Measurements from ENCODE around the gene PEPD.

PEPD gene

DNA sequence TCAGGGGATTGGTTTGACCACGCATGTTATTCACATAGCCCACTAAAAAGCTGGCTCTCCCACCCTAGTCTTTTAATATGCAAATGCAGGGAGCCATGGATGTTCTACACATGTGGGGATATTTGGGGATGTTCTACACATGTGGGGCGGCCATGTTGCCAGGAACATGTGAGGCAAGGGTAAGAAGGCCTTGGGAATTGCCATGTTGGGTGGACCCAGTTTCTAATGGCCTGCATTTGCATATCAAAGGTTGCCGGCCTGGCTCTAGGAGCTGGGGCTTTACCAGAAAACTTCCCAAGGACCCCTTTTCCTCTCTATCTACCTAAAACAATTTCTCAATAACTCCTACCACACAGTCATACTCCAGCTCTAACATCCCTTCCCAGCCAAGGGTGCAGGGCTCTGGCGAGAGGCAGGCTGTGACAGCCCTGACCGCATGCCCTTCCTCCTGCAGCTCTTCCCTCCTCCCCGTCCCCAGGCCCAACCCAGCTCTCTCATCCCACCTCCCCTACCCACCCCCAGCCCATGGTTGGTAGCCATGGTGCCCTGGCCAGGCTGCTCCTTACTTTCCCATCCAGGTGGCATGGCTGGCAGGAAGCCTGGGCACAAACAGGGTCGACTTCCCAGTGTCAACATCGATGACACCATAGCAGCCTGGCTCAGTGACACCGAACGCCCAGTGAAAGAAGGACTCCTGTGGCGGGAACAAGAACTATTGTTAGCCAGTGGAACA lies 11.0 kb downstream of the PEPD start:
- DNase-seq, result peak; percentile 68

DNA sequence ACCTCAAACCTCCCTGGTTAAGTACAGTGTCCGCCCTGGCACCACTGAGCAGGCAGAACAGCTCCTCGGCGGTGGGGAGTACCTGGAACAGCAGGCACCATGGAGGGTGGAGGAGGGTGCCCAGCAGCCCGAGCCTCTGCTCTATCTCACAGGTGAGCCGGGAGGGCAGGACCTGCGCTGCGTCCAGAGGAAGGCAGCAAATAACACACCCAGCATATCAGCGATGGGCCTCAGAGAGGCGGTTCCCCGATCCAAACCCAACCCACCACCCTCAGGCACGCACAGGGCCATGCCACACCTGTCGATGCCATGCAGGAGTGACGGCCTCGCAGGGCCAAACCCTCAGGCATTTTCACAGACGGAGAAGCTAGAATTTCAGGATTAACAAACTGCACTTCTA lies 11.8 kb downstream of the PEPD start:
- DNase-seq, result no peak

DNA sequence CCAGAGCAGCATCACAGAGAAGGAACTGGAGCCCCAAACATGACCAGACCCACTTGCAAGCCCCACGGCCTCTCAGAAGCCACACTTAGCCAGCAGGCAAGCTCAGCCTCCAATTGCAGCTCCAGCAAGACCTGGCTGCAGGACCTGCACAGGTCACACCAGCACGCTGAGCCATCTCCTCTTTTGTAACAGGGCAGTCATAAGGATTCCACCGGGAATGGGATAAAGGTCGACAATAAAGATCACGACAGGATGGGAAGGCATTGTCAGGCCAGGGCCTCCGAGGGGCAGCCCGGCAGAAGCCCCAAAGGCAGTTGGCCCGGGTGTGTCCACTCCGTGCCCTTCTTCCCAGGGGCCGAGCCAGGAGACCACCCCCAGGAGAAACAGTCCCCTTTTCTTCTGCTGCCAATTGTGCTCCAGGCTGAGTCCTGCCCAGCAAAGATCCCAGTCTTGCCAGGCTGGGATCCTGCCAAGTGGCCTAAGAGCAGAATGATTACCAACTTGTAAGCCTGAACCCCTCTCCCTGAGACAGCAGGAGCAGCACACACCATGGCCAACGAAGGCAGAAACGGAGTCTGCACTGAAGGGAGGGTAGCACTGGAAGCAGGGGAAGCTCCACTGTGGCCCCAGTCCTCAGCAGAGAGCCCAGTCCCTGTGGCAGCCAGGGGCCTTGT lies 12.5 kb downstream of the PEPD start:
- no peak for DNase-seq

DNA sequence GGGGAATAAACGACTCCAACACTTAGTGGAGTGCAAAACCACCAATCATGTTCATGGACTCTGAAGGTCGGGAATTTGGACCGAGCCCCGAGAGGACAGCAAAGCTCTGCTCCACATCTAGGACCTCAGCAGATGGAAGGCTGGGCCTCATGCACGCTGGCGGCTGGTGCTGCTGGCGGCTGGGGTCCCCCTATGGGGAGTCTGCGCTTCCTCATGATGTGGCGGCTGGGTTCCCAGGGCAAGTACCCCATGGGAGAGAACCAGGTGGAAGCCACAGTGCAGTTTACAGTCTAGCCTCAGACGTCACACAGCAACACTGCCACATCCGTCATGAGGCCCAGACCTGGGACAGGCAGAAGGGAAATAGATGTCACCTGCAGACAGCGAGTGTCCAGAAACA lies 13.2 kb downstream of the PEPD start:
- DNase-seq, result no peak

DNA sequence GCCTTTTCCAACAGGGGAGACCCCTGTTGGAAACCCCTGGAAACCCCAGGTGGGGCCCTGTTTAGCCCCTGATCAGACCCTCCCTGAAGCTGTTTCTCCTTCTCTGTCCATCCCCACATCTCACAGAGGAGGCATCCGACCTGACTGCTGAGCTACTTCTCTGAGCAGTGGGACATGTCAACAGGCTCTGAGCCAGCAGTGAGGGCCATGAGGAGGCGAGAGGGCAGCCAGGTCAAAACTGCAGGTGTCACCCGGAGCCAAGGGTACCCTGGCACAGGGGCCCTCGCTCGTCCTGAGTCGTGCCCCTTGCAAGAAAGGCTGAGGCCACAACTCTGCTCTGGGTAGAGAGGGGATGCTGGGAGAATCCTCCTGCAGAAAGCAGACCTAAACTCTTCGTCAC lies 13.6 kb downstream of the PEPD start:
- no peak for DNase-seq

DNA sequence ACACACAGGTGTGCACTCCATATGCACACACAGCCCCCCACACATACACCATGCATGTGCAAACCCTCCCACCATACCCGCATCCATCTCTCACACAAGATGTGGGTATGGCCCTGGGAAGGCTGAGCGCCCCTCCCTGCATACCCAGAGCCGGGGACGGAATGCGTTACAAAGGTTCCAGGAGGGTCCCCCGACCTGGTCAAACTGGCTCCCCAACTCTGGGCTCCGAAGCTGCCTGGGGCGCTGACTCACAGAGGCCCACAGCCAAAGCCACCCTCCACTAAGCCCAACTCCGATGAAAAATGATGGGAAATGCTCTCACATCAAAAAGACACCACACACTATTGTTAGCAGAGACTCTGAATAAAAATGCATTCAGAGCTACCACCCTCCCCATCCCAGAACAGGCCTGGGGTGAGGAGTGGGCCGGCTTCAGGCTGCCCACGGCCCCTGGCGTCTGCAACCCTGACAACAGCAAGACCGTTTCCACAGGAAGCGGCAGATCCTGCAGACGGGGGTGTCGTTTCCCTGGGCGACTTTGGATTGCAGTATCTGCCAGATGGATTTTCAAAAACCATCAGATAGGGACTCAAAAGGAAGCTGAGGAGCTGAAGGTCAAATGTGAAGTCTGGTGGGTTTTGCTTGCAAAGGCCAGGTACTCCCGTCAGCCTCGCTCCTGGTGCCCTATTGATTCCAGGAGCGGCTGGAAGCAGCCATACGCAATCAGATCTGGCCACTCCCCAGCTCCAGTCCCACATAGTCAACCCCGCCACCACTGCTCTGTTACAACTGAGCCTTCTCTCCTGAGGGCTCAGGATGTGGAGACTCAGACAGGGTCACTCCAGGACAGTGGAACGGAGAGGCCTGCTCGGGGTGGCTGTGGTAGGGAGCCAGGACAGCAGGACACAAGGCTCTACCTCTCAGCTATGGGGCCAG lies 14.3 kb downstream of the PEPD start:
- DNase-seq, result no peak

DNA sequence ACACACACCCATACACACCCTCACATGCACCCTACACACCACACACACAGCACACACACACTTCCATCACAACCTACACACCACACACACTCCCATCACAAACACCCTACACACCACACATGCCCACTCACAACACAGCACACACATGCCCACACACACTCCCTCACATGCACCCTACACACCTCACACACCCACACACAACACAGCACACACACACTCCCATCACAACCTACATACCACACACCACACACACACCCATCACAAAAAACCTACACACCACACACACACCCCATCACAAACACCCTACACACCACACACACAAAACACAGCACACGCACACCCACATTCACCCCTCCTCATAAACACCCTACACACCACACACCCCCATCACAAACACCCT lies 15.1 kb downstream of the PEPD start:
- DNase-seq, result no peak

DNA sequence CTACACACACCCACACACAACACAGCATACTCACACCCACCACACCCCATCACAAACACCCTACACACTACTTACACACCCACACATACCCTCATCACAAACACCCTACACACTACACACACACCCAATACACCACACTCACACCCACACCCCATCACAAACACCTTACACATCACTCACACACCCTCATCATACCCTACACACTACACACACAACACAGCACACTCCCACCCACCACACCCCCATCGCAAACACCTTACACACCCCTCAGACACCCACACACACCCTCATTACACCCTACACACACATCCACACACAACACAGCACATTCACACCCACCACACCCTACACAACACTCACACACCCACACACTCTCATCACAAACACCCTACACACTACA lies 15.8 kb downstream of the PEPD start:
- no peak for DNase-seq

DNA sequence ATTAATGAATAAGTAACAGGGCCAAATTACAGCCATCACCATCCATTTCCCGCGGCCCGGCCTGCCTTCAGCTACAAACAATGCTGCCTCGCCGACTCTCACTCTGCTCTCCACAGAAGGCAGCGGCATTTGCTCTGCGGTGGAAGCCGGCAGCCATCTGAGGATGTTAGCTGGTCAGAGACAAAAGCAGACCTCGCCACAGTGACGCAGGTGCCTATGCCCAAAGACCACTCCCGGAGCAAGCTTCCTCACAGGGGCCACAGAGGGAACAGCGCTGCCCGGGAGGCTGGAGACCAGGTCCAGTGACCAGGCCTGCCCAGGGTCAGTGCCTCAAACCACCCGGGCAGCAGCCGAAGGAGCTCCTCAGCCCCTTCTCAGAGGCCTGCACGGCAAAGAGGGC lies 16.4 kb downstream of the PEPD start:
- peak; percentile 42 for DNase-seq

DNA sequence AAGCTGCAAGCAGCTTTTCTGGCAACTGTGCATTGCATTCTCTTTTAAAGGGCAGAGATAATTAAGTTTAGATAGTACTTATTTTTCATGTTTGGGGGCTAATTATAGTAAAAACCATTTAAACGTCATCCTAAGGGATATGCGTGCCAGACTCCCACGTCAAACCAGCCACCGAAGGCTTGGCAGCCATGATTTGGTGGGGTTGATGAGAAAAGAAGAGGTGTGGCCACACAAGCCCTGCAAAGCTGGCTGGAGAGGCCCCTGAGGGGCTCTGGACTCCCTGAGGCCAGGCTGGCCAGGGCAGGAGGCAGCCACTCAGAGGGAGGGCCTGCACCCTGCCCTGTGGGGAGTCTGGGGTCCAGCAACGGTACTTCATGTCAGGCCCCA lies 17.5 kb downstream of the PEPD start:
- no peak for DNase-seq

DNA sequence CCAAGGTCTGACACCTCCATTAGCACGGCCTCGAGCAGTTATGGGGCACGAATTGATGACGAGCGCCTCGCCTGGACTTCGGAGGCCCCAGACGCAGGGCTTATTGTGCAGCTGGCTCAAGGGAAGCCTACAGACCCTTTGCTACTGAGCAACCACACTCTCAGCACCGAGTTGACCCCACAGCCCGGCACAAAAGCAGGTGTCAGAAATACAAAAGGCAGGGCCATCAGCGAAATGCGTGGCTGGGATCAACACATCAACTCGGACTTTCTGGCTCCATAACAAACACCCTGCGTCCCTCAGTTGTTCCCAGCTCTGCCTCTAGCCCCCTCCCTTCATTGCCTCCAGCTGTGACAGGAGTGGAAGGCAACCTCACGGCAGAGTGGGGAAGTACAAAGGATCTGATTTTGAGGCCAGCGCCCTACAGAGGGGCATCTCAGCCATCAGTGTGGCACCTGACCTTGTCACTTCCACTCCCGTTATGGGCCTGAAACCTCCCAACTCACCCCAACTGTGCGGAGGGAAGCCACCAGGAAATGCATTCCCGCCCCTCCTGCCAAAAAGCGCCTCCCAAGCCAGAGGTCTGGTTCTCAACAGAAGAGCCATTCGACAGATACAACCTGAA lies 18.0 kb downstream of the PEPD start:
- DNase-seq, result peak; percentile 44

DNA sequence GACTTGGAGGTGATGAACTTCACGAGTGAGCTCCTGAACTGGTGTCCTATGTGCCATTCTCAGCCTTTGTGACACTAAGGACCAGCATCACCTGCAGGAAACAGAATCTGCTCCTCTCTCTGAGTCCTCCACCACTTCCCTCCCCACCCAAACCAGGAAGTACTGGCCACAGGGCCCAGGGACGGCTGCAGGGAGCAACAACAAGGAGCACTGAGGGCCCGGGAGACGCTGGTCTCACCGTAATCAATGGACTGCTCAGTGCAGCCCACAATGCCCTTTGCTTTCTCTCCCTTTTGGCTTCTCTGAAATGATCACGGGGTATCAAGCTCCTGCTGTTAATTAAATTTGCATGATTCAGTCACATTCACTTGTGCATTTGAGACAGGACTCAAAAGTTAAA lies 18.6 kb downstream of the PEPD start:
- DNase-seq, result peak; percentile 40

DNA sequence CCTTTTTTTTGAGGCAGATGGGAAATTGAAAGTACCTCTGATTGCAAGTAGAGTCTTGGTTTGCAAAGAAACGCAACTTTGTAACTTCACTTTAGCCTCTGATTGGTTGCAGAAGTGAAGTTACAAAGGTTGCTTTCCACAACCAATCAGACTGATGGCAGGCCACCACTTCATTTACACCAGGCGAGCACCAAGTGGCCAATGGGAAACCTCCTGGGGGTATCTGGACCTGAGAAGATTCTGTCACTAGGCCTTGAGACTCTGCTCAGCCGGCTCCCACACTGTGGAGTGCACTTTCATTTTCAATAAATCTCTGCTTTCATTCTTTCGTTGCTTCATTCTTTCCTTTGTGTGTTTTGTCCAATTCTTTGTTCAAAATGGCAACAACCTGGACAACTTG lies 19.1 kb downstream of the PEPD start:
- DNase-seq, result no peak

DNA sequence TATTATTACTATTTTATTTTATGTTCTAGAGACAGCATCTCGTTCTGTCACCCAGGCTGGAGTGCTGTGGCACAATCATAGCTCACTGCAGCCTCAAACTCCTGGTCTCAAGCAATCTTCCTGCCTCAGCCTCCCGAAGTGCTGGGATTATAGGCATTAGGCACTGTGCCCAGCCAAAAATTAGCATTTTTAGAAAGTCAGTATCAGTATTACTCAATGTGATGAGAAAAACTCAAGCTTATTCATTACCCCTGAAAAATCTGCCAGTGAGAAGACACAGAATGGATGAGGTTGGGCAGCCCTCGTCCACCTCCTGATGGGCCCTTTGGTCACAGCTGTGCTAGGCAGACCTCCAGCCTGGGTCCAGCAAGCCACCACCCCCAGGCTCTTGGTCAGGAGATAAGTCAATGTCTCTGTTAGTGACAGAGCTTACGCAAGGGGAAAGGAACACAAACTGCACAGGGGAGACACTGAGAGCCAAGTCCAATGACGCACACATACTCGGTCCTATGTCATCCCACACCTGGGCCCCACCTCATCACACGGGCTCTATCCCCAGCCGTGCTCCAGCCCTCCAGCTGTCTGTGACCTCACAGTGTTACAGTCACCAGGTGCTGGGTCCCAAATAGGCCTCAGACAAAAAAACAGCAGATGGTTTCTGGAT lies 19.8 kb downstream of the PEPD start:
- DNase-seq, result peak; percentile 98

DNA sequence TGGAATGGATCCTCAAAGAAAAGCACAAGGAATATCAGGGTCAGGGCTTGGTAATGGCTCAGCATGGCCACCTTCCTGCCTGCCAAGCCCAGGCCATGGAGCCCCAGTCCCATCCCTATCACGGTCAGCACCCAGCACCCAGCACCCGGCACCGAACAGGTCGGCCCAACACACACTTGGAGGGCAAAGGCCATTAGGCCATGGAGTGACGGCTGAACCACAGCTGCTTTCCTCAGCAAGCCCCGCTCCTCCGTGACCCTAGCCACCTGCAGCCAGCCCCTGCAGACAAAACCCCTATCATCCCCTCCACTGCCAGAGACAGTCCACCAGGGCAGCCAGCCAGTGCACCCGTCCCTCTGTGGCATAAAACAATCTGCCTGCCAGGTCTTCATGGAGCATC lies 20.6 kb downstream of the PEPD start:
- no peak for DNase-seq

DNA sequence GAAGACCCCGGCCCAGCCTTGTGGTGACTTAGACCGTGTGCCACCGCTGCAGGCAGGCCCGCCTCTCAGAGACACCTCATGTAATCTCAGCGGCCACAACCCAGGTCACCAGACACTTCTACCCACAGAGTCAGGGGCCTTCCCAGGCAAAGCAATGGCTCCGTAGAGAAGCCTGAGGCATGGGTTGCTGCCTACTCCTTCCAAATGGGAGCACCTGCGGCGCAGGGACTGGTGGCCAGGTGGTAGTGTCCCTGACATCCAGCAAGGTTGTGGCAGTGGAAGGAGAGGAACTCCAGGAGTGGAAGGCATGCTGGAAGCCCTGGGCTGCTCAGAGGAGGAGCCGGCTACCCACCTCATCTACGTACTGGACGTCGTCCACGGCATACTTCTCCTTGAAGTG lies 21.0 kb downstream of the PEPD start:
- no peak for DNase-seq

DNA sequence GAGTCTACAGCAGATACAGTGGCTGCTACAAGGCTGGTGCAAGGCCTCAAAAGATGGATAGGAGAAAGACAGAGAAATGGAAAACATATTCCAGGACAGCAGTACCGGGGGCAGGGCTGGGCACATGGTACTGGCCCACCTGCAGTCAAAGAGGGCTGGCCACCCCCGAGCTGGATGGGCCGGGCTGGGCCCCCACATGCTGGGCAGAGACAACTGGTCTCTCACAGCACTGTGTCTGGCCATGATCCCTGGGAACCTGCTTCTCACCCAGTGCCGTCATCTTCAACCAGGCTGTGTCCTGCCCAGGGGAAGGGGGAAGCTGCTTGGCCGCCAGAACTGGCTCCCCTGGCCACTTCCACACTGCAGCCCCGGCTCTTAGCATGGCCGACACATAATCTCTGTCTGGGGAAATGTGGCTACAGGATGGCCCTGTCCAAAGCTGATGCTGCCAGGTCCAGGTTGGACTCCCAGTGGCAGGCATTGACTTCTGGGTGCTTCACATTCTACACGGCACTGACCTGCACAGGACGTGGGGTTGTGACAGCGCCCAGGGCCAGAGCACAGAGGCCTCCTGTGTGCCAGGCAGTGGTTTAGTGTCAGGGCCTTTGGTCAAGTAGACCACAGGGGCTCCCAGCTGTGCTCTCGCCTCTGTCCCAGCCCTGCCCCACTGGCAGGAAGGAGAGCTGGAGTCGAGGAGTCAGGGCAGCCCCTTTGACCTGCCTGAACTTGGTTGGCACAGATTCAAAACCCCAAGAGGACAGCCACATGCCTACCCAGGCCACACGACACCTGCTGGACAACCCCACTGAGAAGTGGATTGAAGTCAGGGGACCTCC lies 21.7 kb downstream of the PEPD start:
- DNase-seq, result no peak

DNA sequence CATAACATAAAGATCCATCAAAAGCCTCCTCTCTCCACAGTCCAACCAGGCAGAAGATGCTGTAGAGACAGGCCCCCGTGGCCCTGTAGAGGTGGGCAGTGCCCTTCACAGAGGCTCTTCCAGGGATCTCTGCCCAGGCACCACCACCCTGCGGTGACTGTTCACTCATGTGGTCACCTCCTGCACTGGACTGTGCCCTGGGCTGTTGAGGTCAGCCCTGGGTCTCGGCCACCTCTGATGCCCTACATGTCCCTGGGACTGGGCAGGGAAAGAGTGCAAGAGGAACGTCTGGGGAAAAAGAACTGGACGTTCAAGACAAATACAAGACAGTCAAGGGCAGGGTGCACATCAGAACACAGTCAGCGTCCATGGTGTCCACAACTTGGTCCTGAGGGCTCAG lies 22.3 kb downstream of the PEPD start:
- no peak for DNase-seq

DNA sequence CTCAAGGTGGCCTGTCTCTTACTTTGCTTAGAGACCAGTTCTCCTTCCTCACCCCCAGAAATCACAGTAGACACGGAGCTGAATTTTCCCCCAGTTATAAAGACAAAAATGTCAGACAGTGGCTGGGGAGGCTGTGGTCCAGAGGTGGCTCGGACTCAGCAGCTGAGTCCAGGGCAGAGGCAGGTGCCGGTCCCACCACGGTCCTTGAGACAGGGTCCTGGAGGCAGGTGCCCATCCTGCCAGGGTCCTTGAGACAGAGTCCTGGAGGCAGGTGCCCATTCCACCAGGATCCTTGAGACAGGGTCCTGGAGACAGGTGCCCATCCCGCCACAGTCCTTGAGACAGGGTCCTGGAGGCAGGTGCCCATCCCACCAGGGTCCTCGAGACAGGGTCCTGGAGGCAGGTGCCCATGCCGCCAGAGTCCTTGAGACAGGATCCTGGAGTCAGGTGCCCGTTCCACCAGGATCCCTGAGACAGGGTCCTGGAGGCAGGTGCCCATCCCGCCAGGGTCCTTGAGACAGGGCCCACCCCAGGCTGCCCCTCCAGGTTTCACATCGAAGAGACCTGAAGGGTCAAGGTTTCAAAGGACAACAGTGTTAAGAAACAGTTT lies 23.1 kb downstream of the PEPD start:
- DNase-seq, result no peak

DNA sequence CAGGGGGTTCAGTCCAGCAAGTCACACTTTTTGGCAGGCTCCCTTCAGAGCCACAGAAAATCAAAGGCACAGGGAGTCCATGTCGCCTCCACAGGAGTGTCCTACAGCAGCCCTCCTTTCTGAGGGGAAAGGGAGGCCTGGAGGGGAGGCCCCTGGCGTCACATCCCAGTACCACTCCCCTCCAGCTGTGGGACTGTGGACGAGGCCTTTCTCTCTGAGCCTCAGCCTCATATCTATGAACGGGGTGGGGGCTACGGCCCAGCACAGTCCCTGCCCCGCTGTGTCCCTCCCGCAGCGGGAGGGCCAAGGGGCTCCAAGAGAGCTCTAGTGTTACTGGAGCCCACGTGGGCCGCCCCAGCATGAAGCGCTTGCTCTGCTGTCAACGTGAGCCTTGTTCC lies 23.8 kb downstream of the PEPD start:
- DNase-seq, result no peak

DNA sequence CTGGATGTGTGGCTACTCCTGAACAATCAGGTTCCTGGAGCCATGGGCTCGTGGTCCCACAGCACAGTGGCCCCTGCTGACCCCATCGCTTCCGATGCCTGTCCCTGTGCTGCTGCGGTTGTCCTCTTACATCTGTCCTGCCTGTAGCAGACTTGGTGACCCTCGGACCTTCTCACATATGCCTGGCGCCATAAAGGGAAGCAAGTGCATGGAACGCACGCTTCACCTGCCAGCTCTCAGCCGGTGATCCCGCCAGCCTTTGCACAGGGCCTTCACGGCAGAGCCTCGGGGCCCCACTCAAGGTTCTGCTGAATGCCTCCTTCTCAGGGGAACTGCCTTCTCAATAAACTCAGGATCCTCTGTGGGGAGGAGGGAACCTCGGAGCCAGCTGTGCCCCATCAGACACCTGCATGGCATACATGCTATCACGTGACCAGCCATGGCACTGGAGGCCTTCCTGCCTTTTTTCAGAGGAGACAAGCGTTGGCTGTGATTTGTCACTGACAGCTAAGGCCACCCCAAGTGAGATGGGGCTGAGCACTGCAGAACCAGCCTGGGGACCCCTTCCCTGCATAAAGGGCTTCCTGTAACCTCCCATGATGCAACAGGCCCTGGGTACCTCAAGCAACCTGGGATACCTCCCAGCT lies 24.3 kb downstream of the PEPD start:
- DNase-seq, result no peak

Measured in SHP77 treated with DMSO at 0.1 percent for 48 hours (cell line).